ENCODE results near the gene ALG10B.
A peak's percentile ranks its signal among the peaks of the same experiment; 100 is the strongest.
"Not testable (repeated sequence)": the region's sequence is repeated elsewhere in the genome, so short reads cannot be mapped to it uniquely, and the experiment has no call there.

ALG10B gene

DNA sequence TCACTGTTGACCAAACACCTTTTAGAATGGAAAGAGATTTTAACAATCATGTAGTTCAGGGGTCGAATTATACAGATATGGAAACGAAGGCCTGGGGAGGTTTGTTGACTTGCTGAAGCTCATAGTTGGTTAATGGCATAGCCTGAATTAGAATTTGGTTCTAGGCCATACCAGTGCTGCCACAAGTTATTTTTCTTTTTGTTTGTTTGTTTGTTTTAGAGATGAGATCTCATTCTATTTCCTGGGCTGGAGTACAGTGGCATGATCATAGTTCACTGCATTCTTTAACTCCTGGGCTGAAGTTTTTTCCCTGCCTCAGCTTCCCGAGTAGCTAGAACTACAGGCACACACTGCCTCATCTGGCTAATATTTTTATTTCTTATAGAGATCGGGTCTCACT, 25.4 kb upstream of the ALG10B start:
- TF ChIP-seq, protein P1, sequence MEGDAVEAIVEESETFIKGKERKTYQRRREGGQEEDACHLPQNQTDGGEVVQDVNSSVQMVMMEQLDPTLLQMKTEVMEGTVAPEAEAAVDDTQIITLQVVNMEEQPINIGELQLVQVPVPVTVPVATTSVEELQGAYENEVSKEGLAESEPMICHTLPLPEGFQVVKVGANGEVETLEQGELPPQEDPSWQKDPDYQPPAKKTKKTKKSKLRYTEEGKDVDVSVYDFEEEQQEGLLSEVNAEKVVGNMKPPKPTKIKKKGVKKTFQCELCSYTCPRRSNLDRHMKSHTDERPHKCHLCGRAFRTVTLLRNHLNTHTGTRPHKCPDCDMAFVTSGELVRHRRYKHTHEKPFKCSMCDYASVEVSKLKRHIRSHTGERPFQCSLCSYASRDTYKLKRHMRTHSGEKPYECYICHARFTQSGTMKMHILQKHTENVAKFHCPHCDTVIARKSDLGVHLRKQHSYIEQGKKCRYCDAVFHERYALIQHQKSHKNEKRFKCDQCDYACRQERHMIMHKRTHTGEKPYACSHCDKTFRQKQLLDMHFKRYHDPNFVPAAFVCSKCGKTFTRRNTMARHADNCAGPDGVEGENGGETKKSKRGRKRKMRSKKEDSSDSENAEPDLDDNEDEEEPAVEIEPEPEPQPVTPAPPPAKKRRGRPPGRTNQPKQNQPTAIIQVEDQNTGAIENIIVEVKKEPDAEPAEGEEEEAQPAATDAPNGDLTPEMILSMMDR (IDR thresholded peaks at IDR 0.05; ENCODE audit: control extremely low read depth, extremely low read depth, low read depth, missing control alignments), result no peak
- POLR2A ChIA-PET, result no interaction called here
- DNase-seq (ENCODE audit: extremely low spot score), result no peak
- CTCF ChIA-PET, result interaction anchor here (0.8 kb wide), 2 partner anchors 25 to 67 kb away, joined by 3 read pairs; partner anchors contain the start of gene ALG10B

DNA sequence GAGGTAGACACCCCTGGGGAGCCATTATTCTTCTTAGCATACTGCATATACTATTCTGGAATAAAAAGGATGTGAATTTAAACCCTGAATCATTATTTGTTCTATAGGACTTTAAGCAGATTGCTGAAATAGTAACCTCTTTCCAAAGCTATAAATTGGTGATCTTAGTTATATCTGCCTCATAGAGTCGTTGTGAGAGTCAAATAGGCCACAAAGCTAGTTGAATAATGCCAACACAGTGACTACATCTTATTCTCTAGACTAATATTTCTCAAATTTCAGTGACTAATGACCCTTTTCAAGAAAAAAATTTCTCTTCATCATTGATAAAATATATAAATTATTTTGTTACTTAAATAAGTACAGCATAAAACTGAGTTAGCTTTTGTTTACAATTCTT, 13.6 kb upstream of the ALG10B start:
- DNase-seq (ENCODE audit: extremely low spot score); POLR2A ChIA-PET: not testable (repeated sequence)
- CTCF ChIA-PET, result interaction anchor here (1.4 kb wide), 1 partner anchor 165 kb away, joined by 3 read pairs; no protein-coding TSS in a partner anchor

DNA sequence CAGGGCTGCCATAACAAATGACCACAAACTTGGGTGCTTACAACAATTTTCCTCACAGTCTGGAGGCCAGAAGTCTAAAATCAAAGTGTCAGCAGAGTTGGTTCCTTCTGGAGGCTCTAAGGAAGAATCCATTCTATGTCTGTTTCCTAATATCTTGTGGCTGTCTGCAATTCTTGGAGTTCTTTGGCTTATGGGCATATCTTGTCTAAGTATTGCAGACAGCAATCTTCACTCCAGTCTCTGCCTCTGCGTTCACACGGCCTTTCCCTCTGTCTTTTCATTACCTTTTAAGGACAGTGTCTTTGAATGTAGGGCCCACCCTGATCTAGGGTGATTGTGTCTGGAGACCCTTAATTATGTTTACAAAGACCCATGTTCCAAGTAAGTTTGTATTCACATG, 5.4 kb downstream of the ALG10B start:
- CTCF ChIA-PET; DNase-seq (ENCODE audit: extremely low spot score); POLR2A ChIA-PET: not testable (repeated sequence)

DNA sequence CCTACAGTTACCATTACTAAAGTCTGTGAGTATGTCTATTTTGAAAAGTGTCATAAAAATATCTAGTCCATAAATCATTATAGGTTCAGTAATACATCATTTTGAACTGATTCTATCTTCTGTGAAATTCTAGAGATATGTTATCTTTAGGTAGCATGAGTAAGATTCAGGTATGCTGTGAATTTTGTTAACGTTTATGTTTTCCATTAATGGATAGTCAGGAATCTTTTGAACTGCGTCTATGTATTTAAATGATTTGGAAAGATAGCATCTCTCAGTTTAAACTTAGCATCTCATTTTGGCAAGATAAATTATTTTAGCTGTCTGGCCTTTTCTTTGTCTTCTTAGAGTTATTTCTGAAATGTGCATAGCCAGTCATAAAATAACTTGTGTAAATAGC, 8.3 kb downstream of the ALG10B start:
- POLR2A ChIA-PET, result no interaction called here
- CTCF ChIA-PET, result interaction anchor here (0.7 to 2.2 kb wide), 2 partner anchors 8 to 779 kb away, joined by 3 to 7 read pairs; partner anchors contain the start of gene ALG10B
- TF ChIP-seq, protein P1 (IDR thresholded peaks at IDR 0.05; ENCODE audit: control extremely low read depth, extremely low read depth, low read depth, missing control alignments), result no peak
- DNase-seq (ENCODE audit: extremely low spot score), result no peak

DNA sequence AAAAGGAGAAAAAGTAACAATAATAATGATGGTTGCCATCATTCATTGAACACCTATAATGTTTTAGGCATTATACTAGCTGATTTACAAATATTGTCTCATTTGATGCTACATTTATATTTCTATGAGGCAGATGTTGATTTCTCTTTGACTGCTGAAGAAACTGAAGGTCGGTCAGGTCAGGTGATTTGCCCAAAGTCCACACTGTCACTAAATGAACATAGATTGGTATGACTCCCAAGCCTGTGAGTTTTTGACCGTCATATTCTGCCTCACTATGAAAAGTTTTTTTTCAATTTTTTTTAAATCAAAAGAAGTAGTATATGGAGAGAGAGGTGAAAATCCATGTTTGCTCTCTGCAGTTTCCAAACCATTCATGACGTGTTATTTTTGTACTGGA, 10.8 kb downstream of the ALG10B start:
- POLR2A ChIA-PET, result no interaction called here
- CTCF ChIA-PET, result interaction anchor here (0.6 to 2.4 kb wide), 11 partner anchors 190 to 946 kb away, joined by 3 to 7 read pairs (median 4); no protein-coding TSS in a partner anchor
- TF ChIP-seq, protein P1 (IDR thresholded peaks at IDR 0.05; ENCODE audit: control extremely low read depth, extremely low read depth, low read depth, missing control alignments), result no peak
- DNase-seq (ENCODE audit: extremely low spot score), result no peak

DNA sequence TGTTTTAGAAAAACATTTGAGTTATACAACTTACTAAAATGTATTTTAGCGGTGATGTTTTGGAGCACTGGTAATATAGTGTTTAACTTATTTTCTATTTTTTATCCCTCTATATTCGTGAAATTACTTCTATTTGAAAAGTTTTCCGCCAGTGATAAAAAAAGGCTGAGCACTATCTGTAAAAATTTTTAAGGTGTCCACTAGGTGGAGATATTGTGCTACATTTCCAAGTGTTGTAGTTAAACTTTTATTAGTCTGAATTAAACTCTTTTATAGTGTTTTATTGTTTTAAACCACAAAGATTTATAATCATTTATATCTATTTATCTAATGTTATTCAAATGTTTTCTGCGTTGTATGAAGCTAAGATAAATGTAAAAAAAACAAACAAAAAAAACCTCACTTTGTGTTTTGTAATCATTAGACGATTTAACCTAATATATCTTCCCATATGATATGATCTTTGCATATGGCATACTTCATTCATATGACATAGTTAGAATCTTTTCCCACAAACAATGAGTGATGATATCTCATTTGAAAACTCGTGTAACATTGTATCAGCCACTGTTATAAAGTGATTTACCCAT, 11.8 kb downstream of the ALG10B start:
- ChIA-PET POLR2A (no interaction called here), CTCF (interaction anchor here (0.9 to 2.4 kb wide), 10 partner anchors 191 to 945 kb away, joined by 3 to 7 read pairs (median 4); no protein-coding TSS in a partner anchor)
- DNase-seq (ENCODE audit: extremely low spot score), result peak; percentile 8

DNA sequence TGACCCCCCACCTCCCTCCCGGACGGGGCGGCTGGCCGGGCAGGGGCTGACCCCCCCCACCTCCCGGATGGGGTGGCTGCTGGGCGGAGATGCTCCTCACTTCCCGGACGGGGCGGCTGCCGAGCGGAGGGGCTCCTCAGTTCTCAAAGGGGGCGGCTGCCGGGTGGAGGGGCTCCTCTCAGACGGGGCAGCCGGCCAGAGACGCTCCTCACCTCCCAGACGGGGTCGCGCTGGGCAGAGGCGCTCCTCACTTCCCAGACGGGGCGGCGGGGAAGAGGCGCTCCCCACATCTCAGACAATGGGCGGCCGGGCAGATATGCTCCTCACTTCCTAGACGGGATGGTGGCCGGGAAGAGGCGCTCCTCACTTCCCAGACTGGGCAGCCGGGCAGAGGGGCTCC, 13.8 kb downstream of the ALG10B start:
- CTCF ChIA-PET; POLR2A ChIA-PET; DNase-seq (ENCODE audit: extremely low spot score): not testable (repeated sequence)

More for the DNA sequence above, 11.8 kb downstream of the ALG10B start:
- TF ChIP-seq, protein P1 (IDR thresholded peaks at IDR 0.05; ENCODE audit: control extremely low read depth, extremely low read depth, low read depth, missing control alignments), result peak; percentile 30

DNA sequence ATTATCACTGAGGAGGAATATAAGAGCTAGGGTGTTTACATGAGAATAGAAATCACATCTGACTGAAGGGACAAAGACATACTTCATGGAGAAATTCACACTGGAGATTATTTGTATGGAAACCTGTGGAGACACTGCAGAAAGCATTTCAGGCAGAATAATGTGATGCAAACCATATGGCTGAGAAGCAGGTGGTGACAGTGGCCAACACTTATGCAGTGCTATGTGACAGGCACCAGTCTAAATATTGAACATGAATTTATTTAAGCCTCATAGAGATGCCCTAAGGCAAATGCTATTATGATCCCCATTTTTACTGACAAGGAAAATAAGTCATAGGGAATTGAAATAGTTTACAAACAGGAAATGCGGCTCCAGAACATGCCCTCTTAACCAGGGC, 16.2 kb downstream of the ALG10B start:
- ChIA-PET POLR2A (no interaction called here), CTCF (interaction anchor here (2.0 kb wide), 1 partner anchor 771 kb away, joined by 9 read pairs; no protein-coding TSS in a partner anchor)
- DNase-seq (ENCODE audit: extremely low spot score), result no peak
- TF ChIP-seq, protein P1 (IDR thresholded peaks at IDR 0.05; ENCODE audit: control extremely low read depth, extremely low read depth, low read depth, missing control alignments), result no peak

Measured in GM10248 (cell line).